Measurements from ENCODE around the gene BHLHE41.

DNA sequence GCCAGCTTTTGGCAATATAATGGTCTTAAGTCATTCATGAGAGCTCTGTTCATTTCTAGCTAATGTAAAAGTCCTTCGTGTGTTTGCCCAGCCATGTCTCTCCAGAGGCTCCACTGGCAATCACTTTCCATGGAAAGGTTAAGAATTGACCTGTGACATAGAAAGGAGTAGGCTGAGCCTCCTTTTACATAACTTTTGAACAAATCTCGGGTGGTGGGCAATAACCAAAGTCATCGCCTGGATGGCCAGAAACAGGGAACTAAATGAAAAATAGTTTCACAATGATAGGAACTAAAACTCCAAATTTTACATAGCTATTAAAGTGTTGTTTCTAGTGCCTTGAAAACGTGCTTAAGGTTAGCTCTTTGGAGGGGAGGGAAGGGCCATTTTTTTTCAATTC lies 6.5 kb downstream of the BHLHE41 start:
- TF ChIP-seq CTCF (IDR thresholded peaks at IDR 0.05): no peak
- no peak for TF ChIP-seq CREM (CRISPR knock-in tag; IDR thresholded peaks at IDR 0.05)
- TF ChIP-seq NFYB (CRISPR knock-in tag; conservative IDR thresholded peaks at IDR 0.05; ENCODE audit: low read depth): no peak
- TF ChIP-seq JUN (CRISPR knock-in tag; IDR thresholded peaks at IDR 0.05): no peak
- TF ChIP-seq TEAD1 (CRISPR knock-in tag; IDR thresholded peaks at IDR 0.05): no peak
- TF ChIP-seq, protein P1, sequence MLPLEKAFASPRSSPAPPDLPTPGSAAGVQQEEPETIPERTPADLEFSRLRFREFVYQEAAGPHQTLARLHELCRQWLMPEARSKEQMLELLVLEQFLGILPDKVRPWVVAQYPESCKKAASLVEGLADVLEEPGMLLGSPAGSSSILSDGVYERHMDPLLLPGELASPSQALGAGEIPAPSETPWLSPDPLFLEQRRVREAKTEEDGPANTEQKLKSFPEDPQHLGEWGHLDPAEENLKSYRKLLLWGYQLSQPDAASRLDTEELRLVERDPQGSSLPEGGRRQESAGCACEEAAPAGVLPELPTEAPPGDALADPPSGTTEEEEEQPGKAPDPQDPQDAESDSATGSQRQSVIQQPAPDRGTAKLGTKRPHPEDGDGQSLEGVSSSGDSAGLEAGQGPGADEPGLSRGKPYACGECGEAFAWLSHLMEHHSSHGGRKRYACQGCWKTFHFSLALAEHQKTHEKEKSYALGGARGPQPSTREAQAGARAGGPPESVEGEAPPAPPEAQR (CRISPR knock-in tag; IDR thresholded peaks at IDR 0.05): no peak
- TF ChIP-seq MAX (CRISPR knock-in tag; IDR thresholded peaks at IDR 0.05): no peak
- no peak for TF ChIP-seq ZNF425 (CRISPR knock-in tag; conservative IDR thresholded peaks at IDR 0.05)
- no peak for TF ChIP-seq ATF3 (CRISPR knock-in tag; conservative IDR thresholded peaks at IDR 0.05)
- TF ChIP-seq CREB1 (CRISPR knock-in tag; IDR thresholded peaks at IDR 0.05): no peak
- TF ChIP-seq NR2C2 (CRISPR knock-in tag; IDR thresholded peaks at IDR 0.05): no peak

All from WTC11 (cell line).